HuH-7.5 (cell line): ENCODE data around the gene ADAMTS17.
"Not testable (repeated sequence)": the region's sequence is repeated elsewhere in the genome, so short reads cannot be mapped to it uniquely, and the experiment has no call there.

Source experiments
- DNase-seq: peaks from one replicate; pipeline ENCODE4 v3.0.0; 2011; ENCODE audit warnings: low spot score

Gene ADAMTS17

GRCh38 chr15:100078511-100079220, 263.1 kb downstream of the ADAMTS17 start:
- no peak for DNase-seq

GRCh38 chr15:100075229-100075628, 266.5 kb downstream of the ADAMTS17 start:
- no peak for DNase-seq

GRCh38 chr15:100073982-100074381, 267.8 kb downstream of the ADAMTS17 start:
- DNase-seq, result no peak

- not testable (repeated sequence) for DNase-seq
These were observed 275.1 kb downstream of the ADAMTS17 start for GRCh38 chr15:100066521-100067280.

GRCh38 chr15:100061944-100062343, 279.8 kb downstream of the ADAMTS17 start:
- DNase-seq, result no peak

- no peak for DNase-seq
These were observed 281.4 kb downstream of the ADAMTS17 start for GRCh38 chr15:100060276-100060926.

- no peak for DNase-seq
These were observed 282.3 kb downstream of the ADAMTS17 start for GRCh38 chr15:100059521-100059920.

GRCh38 chr15:100059094-100059493, 282.7 kb downstream of the ADAMTS17 start:
- no peak for DNase-seq

GRCh38 chr15:100058458-100058857, 283.3 kb downstream of the ADAMTS17 start:
- no peak for DNase-seq

- DNase-seq, result no peak
These were observed 284.5 kb downstream of the ADAMTS17 start for GRCh38 chr15:100057281-100057680.

- no peak for DNase-seq
These were observed 285.2 kb downstream of the ADAMTS17 start for GRCh38 chr15:100056411-100057072.

GRCh38 chr15:100055821-100056220, 286.0 kb downstream of the ADAMTS17 start:
- DNase-seq, result no peak

GRCh38 chr15:100054539-100054938, 287.2 kb downstream of the ADAMTS17 start:
- no peak for DNase-seq

- no peak for DNase-seq
These were observed 288.2 kb downstream of the ADAMTS17 start for GRCh38 chr15:100053474-100054121.

- DNase-seq, result no peak
These were observed 288.9 kb downstream of the ADAMTS17 start for GRCh38 chr15:100052716-100053473.

GRCh38 chr15:100050877-100051786, 290.6 kb downstream of the ADAMTS17 start:
- DNase-seq, result no peak

- no peak for DNase-seq
These were observed 291.6 kb downstream of the ADAMTS17 start for GRCh38 chr15:100049936-100050876.

GRCh38 chr15:100049483-100049882, 292.3 kb downstream of the ADAMTS17 start:
- DNase-seq, result no peak

- DNase-seq, result no peak
These were observed 293.0 kb downstream of the ADAMTS17 start for GRCh38 chr15:100048736-100049135.
